Ishikawa (cell line): ENCODE results near the gene CHD9.

ENCODE experiments used
- CEBPB ChIP-seq: IDR thresholded peaks from 2 replicates; pipeline ENCODE4 v1.6.1; 2012
- CREB1 ChIP-seq: IDR thresholded peaks from 2 replicates; pipeline ENCODE4 v1.6.1; 2012; ENCODE audit warnings: low read depth
- EGR1 ChIP-seq: IDR thresholded peaks from 2 replicates; pipeline ENCODE4 v1.6.1; 2012
- EP300 ChIP-seq: IDR thresholded peaks from 2 replicates; pipeline ENCODE4 v1.6.1; 2012; ENCODE audit warnings: borderline replicate concordance
- FOXM1 ChIP-seq: IDR thresholded peaks from 2 replicates; pipeline ENCODE4 v1.6.1; 2012; ENCODE audit warnings: low read depth, borderline replicate concordance
- NFIC ChIP-seq: IDR thresholded peaks from 2 replicates; pipeline ENCODE4 v1.6.1; 2012
- RAD21 ChIP-seq: IDR thresholded peaks from 2 replicates; pipeline ENCODE4 v1.6.1; 2012; ENCODE audit warnings: low read depth
- TAF1 ChIP-seq: IDR thresholded peaks from 2 replicates; pipeline ENCODE4 v1.6.1; 2012; ENCODE audit warnings: low read depth, mild to moderate bottlenecking
- TCF12 ChIP-seq: IDR thresholded peaks from 2 replicates; pipeline ENCODE4 v1.6.1; 2012; ENCODE audit warnings: low read depth
- TEAD4 ChIP-seq: IDR thresholded peaks from 2 replicates; pipeline ENCODE4 v1.6.1; 2012
- YY1 ChIP-seq: IDR thresholded peaks from 2 replicates; pipeline ENCODE4 v1.6.1; 2012; ENCODE audit warnings: low read depth
- ZBTB7A ChIP-seq: IDR thresholded peaks from 2 replicates; pipeline ENCODE4 v1.6.1; 2012; ENCODE audit warnings: low read depth
- TF ChIP-seq, protein P1 (sequence below): IDR thresholded peaks from 2 replicates; pipeline ENCODE4 v1.6.1; 2012
- TF ChIP-seq, protein P2 (sequence below): IDR thresholded peaks from 2 replicates; pipeline ENCODE4 v1.6.1; 2012; ENCODE audit warnings: low read depth, mild to moderate bottlenecking
- TF ChIP-seq, protein P3 (sequence below): IDR thresholded peaks from 2 replicates; pipeline ENCODE4 v1.6.1; 2012

Gene CHD9

DNA sequence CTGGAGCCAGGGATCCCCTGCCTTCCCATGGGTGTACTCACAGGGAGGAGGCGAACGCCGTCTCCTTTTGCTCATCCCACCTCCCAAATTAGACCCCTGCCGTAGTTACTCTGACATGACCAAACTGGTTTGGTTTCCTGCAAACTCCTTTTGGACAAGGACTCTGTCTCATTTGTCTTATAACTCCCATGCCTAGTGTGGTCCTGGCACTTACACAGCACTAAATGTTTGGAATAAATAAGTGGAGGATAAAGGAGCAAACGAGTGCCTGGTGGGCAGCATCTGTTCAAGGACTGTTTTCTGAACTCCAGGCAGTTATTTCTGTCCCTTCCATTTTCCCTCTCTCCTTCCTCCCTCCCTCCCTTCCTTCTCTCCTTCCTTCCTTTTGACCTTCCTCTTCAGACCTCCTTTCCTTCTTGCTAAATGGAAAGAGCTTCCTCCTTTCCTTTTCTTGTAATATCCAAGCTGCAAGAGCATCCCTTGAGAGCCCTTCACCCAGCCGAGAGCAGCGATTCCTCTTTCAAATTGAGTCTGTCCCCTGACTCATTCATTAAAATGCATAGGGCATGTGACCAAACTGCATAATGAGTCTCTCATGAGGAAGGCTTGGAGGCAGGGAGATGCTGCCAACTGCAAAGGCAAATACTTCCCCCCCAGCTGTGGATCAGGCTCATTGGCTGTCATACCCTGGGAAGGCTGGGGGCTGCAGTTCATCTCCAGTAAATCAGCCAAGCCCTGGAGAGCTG lies 36.8 kb downstream of the CHD9 start:
- TF ChIP-seq, protein P1, sequence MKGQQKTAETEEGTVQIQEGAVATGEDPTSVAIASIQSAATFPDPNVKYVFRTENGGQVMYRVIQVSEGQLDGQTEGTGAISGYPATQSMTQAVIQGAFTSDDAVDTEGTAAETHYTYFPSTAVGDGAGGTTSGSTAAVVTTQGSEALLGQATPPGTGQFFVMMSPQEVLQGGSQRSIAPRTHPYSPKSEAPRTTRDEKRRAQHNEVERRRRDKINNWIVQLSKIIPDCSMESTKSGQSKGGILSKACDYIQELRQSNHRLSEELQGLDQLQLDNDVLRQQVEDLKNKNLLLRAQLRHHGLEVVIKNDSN: peak; percentile 70
- TF ChIP-seq, protein P2, sequence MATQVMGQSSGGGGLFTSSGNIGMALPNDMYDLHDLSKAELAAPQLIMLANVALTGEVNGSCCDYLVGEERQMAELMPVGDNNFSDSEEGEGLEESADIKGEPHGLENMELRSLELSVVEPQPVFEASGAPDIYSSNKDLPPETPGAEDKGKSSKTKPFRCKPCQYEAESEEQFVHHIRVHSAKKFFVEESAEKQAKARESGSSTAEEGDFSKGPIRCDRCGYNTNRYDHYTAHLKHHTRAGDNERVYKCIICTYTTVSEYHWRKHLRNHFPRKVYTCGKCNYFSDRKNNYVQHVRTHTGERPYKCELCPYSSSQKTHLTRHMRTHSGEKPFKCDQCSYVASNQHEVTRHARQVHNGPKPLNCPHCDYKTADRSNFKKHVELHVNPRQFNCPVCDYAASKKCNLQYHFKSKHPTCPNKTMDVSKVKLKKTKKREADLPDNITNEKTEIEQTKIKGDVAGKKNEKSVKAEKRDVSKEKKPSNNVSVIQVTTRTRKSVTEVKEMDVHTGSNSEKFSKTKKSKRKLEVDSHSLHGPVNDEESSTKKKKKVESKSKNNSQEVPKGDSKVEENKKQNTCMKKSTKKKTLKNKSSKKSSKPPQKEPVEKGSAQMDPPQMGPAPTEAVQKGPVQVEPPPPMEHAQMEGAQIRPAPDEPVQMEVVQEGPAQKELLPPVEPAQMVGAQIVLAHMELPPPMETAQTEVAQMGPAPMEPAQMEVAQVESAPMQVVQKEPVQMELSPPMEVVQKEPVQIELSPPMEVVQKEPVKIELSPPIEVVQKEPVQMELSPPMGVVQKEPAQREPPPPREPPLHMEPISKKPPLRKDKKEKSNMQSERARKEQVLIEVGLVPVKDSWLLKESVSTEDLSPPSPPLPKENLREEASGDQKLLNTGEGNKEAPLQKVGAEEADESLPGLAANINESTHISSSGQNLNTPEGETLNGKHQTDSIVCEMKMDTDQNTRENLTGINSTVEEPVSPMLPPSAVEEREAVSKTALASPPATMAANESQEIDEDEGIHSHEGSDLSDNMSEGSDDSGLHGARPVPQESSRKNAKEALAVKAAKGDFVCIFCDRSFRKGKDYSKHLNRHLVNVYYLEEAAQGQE: no peak

DNA sequence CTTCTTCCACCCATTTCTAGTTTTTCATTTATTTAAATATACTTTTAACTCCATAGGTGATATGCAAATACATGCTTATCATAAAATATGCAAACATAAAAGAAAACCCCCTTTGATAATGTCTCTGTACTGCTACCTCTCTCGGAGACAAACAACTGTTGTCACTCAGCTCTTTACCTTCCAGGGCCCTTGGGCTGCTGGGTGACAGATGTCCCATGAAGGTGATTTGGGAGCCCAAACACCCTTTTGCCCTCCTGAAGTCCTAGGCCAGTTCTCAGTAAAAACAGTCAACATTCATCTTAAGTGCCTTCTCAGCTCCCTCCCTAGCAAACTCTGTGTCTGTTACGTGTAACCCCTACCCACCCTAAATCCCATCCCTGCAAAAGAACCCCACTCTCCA lies 37.5 kb downstream of the CHD9 start:
- no peak for TF ChIP-seq RAD21
- no peak for TF ChIP-seq ZBTB7A
- TF ChIP-seq TEAD4: no peak
- TF ChIP-seq, protein P3, sequence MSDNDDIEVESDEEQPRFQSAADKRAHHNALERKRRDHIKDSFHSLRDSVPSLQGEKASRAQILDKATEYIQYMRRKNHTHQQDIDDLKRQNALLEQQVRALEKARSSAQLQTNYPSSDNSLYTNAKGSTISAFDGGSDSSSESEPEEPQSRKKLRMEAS: no peak
- no peak for TF ChIP-seq NFIC

DNA sequence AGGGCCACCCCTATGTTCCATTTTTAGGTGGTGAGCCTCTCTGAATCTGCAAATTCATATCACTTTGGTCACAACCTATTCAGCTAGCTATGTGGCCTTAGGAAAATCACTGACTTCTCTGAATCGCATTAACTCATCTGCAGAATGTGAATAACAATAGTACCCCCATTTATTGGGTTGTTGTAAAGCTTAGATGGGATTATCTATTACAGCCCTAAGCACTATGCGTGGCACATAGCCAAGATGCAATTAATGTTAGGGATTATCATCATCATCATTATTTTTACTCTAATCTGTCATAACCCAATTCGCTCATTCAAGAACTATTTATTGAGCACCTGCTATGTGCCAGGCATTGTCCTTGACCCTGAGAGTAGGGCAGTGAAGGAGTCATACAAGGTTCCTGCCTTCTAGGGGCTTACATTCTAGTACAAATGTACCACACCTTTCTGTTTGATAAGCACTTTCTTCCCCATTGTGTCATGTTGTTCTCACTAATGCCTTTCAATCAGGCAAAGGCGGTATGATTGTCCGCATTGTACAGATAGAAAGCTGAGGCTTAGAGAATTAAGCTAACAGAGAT lies 38.5 kb downstream of the CHD9 start:
- no peak for TF ChIP-seq RAD21
- no peak for TF ChIP-seq EP300
- no peak for TF ChIP-seq CREB1
- TF ChIP-seq TAF1: no peak

DNA sequence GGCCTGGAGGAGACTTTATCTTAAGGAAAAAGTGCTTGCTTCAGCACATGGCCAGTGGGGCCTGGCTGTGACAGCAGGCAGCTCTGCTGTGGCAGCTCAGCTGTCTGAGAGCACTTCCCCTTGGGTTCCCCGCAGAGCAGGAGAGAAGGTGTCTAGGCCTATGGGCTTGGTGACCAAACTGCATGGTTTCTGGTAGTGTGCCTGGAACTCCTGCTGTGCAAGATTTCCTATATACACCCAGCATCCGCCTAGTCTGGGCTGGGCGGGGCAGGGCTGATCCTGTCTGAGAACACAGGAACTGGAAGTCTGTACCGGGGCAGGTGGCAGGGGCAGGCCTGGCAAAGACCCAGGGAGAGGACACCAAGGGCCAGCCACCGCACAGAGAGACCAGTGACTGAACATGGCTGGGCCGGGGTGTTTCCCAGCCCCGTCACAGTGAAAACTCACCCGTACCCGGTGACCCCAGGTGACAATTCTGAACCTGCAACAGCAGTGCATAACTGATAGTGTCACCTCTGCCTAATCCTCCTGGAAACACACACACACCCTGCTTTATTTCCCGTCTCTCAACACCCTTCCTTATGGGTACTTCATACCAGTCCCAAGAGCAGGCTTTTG lies 39.3 kb downstream of the CHD9 start:
- TF ChIP-seq CEBPB (no peak; the same call in 1 of the 2 replicates), NFIC (peak; percentile 91), TCF12 (peak; percentile 94), FOXM1 (peak; percentile 87), RAD21 (peak; percentile 28), EP300 (peak; percentile 94), TEAD4 (peak; percentile 75), CREB1 (no peak), YY1 (peak; percentile 32; the same call in 1 of the 2 replicates), ZBTB7A (no peak), TAF1 (0 out of 2 replicates have a peak, but pooled peaks have one; percentile 26), EGR1 (no peak)
- TF ChIP-seq, protein P2: no peak
- TF ChIP-seq, protein P3: peak; percentile 77
- TF ChIP-seq, protein P1: peak; percentile 43; the same call in 1 of the 2 replicates

DNA sequence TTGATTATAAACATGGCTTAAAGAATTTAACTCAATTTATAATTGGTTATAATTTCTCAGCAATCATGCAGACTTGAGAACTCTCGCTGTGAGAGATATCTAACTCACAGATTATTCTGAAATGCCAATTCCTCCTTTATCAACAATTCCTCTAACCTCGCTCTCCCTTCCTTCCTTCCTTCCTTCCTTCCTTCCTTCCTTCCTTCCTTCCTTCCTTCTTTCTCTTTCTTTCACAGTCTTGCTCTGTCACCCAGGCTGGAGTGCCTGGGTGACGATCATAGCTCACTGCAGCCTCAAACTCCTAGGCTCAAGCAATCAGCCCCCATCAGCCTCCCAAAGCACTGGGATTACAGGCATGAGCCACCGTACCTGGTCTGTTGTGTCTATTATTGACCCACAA lies 42.4 kb downstream of the CHD9 start:
- TF ChIP-seq TCF12: no peak
- no peak for TF ChIP-seq RAD21

DNA sequence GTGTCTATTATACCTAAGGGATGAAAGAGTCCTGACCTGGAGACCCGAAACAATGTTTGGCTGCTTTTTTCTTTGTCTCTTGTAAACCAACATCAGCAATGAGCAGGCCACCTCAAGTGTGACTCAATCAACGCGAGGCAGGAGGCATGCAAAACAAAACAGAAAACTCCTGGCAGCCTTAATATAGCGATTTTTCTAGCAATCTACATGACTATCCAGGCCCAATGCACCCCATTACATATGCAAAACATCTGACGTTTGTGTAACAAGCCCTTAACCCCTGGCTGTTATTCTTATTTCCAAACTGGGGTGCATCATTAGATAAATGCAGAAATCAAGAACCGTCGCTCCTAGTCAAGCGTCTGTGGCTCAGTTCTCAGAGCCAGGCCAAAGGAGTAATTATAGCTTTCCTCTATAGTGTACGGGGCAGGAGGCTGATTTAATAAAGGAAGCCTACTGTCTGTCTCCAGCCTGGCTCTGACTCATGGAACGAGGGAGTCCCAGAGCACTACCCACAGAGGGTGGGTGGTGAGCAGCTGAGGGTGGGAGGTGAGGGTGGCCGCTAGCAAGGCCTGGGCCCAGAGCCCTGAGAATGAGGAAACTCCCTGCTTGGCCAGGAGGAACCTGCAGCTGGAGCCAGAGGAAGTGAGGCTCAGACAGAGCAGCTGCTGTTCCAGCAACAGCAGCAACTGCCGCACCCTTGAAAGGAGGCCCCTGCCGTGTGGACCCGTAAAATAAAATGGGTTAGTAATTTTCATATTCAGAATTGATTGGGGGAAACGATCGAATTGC lies 43.9 kb downstream of the CHD9 start:
- no peak for TF ChIP-seq TEAD4
- TF ChIP-seq YY1: no peak
